ENCODE results near the gene CHMP6.
A peak's percentile ranks its signal among the peaks of the same experiment; 100 is the strongest.

CHMP6 gene

GRCh38 chr17:80991645-80992076 is at the start of gene CHMP6:
TSS of gene CHMP6 (plus strand) at chr17:80991841. CDS start at chr17:80991919, 78 bp downstream.
- peak; percentile 39 for DNase-seq

- DNase-seq = no peak
Observed at GRCh38 chr17:80942423-80943345, 49.0 kb upstream of the CHMP6 start.

- DNase-seq = no peak
Observed at GRCh38 chr17:80943346-80944145, 48.1 kb upstream of the CHMP6 start.

DNA sequence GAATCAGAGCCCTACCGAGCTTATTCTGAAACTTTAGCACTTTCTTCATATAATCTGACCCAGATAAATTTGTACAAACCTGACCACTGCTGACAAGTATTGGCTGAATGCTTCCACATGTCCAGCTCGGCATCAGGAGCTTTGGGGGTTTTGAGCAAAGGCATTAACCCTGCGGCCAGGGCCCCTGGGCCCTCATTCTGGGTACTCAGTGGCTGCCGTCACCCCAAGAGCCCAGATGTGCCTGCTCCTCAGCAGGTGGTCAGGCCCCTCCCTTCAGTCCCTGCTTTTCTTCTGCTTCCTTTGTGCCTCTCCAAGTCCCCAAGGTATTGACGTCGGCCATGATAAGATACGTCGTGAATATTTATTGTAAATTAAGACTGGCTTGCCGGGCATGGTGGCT is 47.3 kb upstream of the CHMP6 start:
- DNase-seq = no peak

- DNase-seq = no peak
Observed at GRCh38 chr17:80945736-80946135, 45.9 kb upstream of the CHMP6 start.

DNA sequence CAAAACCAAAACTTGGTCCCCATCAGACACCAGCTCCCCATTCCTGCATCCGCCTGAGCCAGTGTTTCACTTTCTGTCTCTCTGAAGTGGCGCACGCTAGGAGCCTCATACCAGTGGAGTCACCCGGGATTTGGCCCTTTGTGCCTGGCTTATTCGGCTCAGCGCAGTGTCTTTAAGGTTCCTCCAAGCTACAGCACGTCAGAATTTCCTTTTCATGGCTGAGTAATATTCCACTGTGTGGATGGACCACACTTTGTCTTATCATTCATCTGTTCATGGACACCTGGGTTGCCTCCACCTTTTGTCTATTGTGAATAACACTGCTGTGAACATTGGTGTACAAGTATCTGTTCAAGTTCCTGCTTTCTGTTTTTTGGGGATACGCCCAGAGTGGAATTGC is 45.2 kb upstream of the CHMP6 start:
- no peak for DNase-seq

GRCh38 chr17:80947200-80947940 is 44.3 kb upstream of the CHMP6 start:
- DNase-seq = no peak

GRCh38 chr17:80948019-80948975 is 43.3 kb upstream of the CHMP6 start:
- DNase-seq = no peak

- DNase-seq = no peak
Observed at GRCh38 chr17:80948976-80949450, 42.6 kb upstream of the CHMP6 start.

DNA sequence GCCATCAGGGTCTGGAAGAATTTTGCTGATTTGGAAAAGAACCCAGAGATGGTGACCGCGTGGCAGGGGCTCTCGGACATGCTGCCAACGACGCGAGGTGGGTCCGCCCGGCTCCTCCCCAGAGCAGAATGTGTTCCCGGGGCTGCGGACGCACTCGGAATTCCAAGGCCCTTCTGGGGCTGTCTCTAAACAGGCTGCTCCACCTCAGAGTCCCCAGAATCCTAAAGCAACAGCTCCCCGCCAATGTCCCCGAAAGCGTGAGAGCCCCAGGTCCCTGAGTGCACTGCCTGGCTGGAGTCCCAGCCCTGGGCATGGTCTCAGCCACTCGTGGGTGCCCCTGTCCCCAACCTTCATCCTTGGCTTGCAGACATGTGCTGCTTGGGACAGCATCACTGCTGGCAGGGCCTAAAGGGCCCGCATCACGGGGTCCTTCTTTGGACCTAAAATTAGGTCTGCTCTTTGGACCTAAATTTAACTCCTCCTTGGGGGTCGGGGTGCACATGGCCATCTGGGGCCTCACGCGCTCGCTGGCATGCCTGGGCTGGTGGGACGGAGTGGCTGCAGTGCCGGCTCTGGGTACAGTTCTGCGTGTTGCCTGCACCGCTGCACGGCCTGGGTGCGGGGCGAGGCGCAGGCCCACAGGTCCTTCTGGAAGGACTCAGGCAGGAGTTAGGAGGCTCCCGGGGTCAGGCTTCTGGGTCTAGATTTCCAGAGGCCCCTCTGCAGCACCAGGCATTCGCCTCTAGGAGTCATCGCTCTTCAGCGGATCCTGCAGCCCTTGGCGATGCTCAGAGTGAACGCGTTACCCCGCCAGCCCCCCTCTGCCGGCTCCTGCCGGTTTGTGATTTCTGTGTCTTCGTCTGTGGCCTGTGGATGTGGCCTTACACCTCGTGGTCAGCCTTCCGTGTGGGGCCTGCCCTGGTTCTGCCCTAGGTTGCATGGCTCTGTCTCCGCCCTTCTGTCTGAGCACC is 41.9 kb upstream of the CHMP6 start:
- no peak for DNase-seq

- DNase-seq = no peak
Observed at GRCh38 chr17:80950466-80951120, 41.0 kb upstream of the CHMP6 start.

DNA sequence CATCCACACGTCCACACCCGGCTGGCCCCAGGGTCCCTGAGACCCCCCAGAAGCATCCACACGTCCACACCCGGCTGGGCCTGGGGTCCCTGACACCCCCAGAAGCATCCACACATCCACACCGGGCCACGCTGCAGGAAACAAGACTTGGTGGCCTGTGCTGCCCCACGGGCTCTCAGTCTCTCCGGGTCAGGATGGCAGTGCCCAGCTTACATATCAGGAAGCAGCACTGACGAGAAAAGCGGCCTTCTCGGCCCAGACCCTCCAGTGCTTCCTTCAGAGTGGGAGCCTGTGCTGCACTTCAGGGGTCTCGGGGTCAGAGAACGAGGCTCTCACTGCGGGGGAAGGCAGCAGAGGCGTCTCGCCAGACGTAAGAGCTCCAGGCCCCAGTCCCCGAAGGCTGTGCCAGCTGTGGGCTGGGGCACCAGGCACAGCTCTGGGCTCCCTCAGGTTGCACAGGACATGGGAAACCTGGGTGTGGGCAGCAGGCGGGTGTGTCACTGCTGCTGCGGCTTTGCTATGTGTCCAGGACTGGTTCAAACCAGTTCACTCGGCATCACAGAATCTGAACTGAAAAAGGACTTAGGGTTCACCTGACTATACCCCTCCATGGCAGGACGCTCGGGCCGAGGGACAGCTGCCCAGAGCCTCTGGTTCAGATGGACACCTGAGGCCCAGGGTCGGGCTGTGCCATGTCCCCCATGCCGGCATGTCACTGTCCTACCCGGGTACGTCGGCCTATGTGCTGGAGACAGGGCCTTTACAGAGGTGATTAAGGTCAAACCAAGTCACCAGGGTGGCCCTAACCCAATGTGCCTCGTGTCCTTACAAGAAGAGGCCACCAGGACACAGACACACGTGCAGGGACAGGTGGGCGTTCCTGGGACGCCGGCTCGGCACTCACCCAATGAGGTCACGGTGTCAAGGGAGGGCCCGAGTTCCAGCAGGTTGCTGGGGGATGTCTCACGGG is 40.2 kb upstream of the CHMP6 start:
- no peak for DNase-seq

DNA sequence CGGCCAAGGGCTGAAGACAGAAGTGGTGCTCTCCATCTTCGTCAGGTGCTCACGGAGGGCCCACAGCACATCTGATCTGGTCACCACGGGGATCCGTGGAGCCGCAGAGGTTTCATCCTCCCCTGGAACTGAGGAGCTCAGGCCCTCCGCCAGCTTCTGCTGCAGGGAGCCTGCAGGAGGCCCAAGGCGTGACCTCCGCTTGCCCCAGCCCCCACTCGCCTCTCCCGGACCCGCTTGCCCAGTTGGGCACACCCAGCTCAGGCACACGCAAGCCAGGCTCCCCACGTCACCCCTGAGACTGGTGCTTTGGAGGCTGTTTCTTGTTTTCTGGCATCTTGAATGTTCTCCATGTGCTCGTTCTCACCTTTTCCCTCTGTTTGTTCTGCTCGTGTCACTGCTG is 39.4 kb upstream of the CHMP6 start:
- DNase-seq = no peak

- DNase-seq = no peak
Observed at GRCh38 chr17:80953471-80954315, 37.9 kb upstream of the CHMP6 start.

- no peak for DNase-seq
Observed at GRCh38 chr17:80955078-80955477, 36.6 kb upstream of the CHMP6 start.

GRCh38 chr17:80955671-80956280 is 35.9 kb upstream of the CHMP6 start:
- DNase-seq = no peak

Measured in NCI-H1105 (cell line).